Measurements from ENCODE around the gene FAM174B.

Gene FAM174B

GRCh38 chr15:92599394-92599970 lies 56.1 kb downstream of the FAM174B start:
- DNase-seq, result no peak

- no peak for DNase-seq
Observed at GRCh38 chr15:92597548-92597947, 58.0 kb downstream of the FAM174B start.

GRCh38 chr15:92596623-92597022 lies 59.0 kb downstream of the FAM174B start:
- no peak for DNase-seq

- DNase-seq, result no peak
Observed at GRCh38 chr15:92595506-92596381, 59.8 kb downstream of the FAM174B start.

DNA sequence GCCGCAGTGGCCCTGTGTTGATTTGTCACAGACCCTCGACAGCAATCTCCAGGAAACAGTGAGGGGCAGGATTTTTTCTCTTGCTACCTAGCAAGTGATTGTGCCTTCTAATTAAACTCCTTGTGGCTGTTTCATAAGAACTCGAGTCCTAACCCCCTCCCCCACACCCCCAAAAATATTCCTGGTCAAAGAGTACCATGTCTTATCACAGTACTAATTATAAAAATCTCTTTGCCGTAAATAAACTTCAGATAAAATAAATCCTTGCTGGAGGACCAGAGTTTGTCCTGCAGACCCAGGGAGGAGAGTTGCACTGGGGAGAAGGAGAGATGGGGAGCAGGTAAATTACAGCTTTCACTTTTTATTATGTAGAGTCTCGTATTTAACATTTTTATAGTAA lies 64.3 kb downstream of the FAM174B start:
- DNase-seq, result no peak

- no peak for DNase-seq
Observed at GRCh38 chr15:92586966-92587365, 68.6 kb downstream of the FAM174B start.

- DNase-seq, result no peak
Observed at GRCh38 chr15:92586383-92586942, 69.1 kb downstream of the FAM174B start.

GRCh38 chr15:92584105-92584504 lies 71.5 kb downstream of the FAM174B start:
- DNase-seq, result no peak

DNA sequence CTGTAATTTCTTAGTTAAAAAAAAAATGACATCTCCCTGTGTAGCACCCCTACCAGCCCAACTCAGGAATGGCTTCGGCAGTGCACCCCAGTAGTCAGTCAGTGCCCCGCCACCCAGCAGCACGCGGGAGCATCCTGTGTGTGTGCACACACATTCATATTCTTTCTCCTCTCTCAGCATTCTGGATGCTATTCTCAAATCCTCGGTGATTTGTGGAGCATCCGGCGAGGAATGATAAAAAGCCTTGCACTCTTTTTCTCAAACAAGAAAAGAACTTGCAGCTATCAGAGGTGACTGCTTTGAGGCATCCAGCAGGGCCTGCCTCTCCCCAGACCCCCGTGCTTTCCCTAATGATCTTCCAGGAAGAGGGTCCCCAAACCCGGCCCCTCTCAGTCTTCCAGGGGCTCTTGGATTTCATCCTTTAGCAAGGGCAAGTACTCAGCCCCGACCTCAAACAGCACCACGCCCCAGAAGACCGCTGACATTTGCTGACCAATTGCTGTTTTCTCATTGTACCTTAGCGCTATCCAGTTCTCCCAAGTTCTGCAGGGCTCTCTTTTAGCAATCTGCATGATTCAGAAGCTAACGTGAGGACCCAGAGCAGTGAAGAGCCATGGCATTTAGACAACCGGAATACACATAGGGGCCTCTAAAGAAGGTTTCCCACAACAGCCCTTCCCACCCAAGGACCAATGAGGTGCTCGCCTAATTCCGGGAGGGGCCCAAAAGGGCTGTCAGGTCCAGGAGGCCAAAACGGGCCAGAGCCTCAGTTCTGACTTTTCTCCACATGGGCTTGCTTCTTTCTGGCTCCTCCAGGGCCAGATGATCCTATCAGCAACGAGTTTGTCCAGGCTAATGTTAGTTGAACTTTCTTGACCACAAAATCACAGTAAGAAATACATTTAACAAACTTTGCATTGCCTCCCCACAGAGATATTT lies 72.2 kb downstream of the FAM174B start:
- no peak for DNase-seq

- DNase-seq, result no peak
Observed at GRCh38 chr15:92582206-92582605, 73.4 kb downstream of the FAM174B start.

DNA sequence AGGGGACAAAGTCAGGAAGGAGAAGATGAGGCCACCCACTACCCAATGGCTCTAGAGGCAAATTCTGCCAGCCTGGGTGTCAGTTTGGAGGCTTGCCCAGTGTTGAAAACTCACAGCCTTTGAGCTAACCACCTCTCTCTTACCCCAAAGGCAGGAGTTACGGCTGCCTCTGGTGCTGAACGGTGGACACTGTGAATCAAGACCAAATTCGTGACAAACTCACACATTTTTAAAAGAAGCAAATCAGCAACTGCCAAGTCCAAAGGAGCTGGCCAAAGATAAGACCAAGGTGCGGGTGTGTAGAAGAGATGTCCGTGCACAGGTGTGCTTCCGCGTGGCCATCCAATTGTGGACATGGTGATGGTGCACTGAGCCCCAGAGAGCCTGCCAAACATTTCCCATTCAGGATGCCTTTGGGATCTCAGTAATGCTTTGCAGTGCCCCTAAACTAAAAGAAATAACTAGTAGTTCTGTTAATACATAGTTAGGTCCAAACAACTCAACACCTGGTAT lies 74.6 kb downstream of the FAM174B start:
- no peak for DNase-seq

DNA sequence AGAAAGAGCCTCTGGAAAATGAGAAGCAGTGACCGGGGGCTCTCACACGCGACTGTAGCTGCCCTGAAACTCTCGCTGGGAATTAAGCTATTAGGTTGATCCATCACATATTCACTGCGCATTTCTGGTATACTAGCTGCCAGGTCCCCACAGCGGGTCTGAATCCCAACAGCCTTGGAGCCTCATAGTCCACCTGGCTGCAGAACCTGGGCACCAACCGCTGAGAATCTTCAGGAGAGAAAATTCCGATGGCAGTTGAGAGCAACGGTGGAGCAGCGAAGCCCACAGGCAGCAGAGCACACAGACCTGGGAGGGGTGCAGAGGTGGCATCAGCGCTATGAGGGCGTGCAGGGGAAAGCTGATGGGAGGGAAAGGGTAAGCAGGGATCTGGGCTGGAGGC lies 75.1 kb downstream of the FAM174B start:
- no peak for DNase-seq

DNA sequence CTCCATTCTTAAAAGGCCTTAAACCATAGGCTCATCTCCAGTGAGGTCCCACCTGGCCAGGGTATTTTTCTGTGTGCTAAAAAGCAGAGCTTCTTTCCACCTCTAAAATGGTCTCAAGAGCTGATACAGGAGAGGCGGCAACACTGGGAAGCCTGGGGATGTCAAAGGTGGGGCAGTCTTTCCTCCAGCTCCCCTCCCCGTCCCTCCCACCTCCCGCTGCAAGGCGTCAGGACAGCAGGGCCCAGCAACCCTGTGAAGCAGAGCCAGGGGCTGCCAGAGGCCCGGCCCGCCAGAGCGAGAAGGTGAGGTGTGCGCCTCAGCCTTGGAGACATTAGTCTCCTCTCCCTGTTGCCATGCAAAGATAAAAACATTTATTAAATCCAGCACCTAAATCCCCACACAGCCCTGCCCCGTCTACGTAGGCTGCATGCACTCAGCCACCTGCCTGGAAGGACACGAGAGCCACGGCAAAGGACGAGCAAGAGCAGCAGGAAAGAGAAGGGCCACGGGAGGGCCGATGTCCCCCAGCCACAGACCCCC lies 75.6 kb downstream of the FAM174B start:
- DNase-seq, result no peak

DNA sequence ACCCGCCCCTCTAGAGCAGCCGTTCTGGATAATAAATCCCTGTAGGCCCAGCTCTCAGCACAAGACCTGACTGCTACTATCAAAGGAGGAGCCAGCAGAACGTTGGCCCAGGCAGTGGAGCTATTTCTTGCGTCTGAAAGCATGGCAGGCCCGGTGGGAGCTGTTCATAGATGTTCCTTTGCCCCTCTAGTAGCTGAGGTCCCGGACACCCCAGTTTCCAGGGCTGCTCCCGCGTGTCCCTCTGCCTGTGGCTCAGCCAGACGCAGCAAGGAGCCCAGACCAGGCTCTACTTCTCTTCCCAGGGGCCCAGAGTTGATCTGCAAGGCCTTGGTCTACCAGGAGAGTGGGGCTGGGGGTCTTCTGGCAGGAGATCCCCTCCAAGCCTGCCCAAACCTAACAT lies 76.1 kb downstream of the FAM174B start:
- DNase-seq, result no peak

- no peak for DNase-seq
Observed at GRCh38 chr15:92578096-92578835, 77.3 kb downstream of the FAM174B start.

GRCh38 chr15:92576597-92577200 lies 78.9 kb downstream of the FAM174B start:
- no peak for DNase-seq

DNA sequence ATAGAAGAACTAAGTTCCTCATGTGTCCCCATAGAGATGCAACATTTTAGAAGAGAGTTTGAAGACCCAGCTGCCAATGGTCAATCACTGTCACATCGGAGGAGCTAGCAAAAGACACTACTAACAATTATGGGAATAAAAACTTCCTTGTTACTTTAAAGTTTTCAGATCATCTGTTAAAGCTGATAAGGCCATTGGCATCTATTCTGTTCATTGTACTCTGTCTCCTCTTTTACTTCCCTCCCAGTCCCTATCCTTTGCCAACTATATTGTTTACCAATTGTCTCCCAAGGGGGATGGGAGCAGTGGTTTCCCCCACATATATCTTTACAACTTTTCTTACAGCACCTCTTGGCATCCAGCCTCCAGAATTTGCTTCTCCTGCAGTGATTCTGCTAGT lies 81.0 kb downstream of the FAM174B start:
- no peak for DNase-seq

DNA sequence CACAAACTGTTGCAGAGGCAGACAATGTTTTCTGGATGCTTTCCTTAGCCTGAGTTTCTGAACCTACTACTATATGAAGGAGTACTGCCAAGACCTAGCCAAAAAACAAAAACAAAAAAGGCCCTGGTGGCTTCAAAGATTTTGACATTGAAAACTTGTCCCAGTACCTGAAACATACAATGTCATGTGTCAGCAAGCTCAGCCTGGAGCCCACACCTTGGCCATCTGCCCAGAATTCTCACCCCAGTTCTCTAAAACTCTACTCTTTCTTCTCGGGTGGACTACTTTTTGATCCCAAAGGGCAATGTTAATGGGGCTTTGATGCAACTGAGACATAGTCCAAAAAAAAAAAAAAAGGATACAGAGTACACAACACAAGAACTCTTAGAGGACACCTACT lies 81.4 kb downstream of the FAM174B start:
- DNase-seq, result no peak

DNA sequence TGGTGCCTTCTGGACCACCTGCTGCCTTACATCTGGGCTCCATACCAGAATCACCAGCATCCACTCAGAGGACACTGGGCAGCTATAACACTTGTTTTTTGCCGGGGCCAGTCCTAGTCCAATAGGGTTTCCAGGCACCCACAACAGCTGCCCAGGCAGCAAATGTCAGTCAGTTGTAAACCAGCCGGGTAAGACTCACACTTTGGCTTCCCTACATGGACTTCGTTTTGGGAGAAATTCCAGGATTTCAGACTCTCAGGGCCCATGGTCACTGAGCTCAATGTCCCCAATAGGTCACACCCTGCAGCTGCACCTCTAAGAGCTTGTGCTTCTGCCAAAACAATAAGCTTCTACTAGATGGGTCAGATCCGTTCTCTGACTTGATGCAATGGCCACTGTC lies 83.8 kb downstream of the FAM174B start:
- no peak for DNase-seq

DNA sequence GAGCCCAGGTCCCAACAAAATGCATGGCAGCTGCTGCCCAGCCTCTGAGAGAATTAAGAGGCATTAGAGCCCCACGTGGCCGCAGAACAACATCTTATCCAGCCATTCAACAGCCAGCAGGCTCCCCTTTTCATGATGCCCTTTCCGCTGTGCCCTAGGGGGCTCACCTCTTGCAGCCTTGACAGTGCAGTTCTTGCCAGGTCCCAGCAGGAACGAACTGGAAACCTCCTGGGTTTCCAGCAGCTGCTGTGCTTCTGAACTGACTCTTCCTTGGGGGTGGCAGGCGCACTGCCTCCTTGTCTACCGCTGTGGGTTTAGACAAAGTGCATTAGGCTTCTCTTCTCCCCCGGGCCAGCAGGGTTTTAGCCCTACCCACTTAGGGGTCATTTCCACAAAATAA lies 85.2 kb downstream of the FAM174B start:
- peak; percentile 73 to 87 for DNase-seq

GRCh38 chr15:92569778-92570177 lies 85.8 kb downstream of the FAM174B start:
- no peak for DNase-seq

Measured in NCI-H524 (cell line).